ENCODE measurements around the gene SLC2A8.

The SLC2A8 gene

DNA sequence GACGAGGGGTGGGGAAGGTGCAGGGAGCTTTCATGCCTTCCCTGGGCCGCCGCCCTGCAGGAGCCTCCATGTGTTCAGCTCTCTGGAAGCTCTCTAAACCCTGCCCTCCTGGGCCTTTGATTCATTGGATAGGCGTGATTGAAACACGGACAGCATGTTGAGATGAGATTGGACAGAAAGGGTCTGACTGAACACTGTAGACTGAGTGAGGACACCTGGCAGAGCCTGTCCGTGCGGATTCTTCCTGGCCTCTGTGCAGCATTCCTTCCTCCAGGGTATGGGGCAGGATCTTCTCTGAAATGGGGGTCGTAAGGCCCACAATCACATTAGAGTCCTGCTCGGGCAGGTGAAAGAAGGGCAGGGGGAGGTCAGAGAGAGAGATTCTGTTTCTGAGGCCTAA, 41.4 kb downstream of the SLC2A8 start:
- no peak for DNase-seq

GRCh38 chr9:127444283-127444920, 47.4 kb downstream of the SLC2A8 start:
- no peak for DNase-seq

DNA sequence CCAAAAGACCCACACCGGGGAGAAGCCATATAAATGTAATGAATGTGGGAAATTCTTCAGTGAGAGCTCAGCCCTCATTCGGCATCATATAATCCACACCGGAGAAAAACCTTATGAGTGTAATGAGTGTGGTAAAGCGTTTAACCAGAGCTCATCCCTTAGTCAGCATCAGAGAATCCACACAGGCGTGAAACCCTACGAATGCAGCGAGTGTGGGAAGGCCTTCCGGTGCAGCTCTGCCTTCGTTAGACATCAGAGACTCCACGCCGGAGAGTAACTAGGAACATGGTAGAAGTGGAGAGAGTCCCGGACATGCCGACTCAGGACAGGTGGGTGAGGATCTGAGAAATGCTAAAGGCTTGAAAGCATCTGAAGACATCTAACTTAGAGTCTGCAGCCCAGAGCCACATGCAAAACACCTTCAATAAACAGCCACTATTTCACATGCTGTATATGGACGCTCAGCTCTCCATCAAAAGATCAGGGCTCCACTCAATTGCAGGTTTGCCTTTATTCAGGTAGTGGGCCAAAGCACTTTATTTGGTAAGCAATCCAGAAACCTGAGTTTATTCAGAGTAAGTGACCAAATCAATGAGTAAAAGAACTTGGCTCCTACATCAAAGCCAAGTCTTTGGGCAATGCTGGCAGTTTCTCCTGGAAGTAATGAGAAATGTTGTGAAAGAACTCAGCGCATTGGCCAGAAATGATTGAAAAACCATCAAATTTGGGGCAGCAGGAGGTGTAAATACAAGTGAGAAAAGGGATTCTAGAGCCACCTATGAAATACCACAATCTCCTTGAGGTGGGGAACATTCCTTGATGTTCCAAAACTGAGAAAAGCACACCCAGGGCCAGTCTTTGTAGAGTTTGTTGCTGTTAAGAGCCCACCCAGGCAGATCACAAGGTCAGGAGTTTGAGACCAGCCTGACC, 48.2 kb downstream of the SLC2A8 start:
- DNase-seq, result no peak

- no peak for DNase-seq
Observed at GRCh38 chr9:127445851-127446712, 49.1 kb downstream of the SLC2A8 start.

DNA sequence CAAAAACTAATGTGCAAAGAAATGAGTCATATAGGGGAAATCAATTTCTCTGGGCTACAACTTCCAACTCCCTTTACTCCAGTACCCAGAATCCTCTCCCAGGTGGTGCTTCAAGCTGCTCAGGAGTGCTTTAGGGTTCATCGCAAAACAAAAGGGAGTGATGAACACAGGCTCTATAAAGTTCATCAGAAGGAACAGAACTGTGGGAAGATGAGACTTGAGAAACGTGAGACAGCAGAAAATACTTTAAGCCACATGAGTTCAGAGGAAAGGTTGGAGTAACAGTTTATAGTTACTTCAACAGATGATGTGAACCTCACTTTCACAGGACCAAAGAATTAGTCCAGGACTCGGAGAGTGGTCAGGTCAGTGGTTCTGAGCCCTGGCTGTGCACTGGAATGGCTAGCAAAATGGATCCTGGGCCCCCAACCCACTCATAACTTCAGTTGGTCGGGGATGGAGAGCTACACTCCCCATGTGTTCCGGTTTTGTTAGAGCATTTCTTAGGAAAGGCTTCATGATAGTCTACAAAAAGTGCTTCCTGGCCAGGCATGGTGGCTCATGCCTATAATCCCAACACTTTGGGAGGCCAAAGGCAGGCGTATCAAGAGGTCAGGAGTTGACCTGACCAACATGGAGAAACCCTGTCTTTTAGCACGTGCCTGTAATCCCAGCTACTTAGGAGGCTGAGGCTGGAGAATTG, 49.9 kb downstream of the SLC2A8 start:
- no peak for DNase-seq

GRCh38 chr9:127447416-127448111, 50.6 kb downstream of the SLC2A8 start:
- no peak for DNase-seq

DNA sequence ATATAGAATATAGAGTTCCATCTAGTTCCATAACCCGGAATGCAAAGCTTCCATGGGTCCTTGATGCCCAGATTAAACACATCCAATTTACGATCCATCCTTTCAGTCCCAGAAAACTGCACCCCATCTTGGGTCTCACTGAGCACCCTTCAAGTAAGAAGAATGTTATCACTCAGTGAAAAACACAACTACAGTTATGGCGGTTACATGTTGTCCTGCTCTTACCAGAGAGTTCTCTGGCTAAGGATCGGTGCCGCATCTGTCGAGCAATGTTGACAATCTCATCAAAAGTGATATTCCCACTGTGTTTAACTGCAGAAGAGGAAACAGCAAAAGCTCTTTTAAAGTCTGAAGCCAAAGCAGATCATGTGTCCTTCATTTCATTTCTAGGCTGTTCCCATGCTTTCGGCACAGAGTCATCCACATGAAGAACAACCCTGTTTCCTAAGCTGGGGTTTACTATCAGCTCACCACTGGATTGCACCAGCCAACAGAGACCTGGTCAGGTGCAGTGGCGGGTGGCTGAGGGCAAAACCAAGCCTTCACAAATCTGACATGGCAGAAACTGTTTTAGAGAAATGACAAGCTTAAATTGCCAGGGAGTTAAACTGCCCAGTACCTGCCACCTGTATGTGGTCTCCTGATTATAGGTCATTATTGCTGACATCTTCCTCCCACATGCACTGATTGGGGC, 51.3 kb downstream of the SLC2A8 start:
- DNase-seq, result no peak

- DNase-seq, result no peak
Observed at GRCh38 chr9:127449332-127449966, 52.5 kb downstream of the SLC2A8 start.

DNA sequence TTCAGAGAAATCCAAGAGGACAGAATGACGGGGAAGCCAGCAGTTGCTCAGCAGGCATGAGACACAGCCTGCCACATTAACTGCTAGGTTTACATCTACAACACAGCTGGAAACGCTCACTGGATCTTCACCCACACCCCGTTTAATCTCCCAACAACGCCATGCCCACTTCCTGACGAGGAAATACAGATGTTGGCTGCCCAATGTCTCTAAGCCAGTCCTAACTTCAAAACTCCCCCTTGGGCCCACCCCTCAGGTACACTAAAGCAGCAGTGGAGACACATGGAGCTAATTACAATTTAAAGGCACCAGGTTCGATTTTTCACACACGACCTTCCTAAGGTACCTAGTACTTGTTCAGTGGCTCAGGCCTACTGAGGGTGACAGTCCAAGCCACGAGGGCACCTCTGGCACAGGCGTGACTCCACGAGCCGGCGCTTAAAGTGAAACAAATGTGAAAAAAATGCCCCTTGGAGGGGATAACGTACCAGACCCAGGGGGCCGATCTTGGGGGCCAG, 53.3 kb downstream of the SLC2A8 start:
- DNase-seq, result no peak

- DNase-seq, result peak; percentile 75
Observed at GRCh38 chr9:127450830-127451607, 54.0 kb downstream of the SLC2A8 start, which contains the start of the genes LRSAM1 and RPL12. LRSAM1 (plus strand) TSS chr9:127451510; CDS start chr9:127454528, 3,018 bp downstream. RPL12 (minus strand) TSS chr9:127451406; CDS start chr9:127451317, 89 bp downstream.

DNA sequence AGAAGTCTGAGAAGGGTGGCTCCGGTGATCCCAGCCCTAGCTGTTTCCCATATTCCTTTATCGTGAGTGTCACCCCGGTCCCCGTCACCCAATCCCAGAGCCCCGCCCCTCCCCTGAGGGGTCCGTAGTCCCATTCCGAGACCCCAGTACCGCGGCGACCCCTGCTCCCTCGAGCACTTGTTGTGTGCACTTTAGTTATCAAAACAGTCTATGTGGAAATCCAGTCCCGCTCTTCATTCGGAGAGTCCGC, 54.6 kb downstream of the SLC2A8 start:
- DNase-seq, result peak; percentile 42

- DNase-seq, result peak; percentile 58
Observed at GRCh38 chr9:127451858-127452656, 55.1 kb downstream of the SLC2A8 start.

DNA sequence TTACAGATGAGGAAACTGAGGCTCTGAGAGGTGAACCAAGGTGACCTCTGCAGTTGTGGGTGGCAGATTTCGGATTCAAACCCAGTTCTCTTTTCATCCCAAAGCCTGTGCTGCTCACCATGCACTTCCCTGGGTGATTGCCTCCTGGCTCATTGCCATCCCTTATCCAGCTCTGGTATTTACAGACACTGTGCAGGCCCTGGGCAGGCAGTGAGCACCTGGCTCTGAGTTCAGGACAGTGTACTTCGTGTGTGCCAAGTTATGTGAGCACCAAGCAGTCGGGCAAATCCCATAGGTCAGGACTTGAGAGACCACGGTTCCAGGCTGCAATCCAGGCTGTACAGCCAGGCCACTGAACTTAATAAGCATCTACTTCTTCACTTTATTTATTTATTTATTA, 55.7 kb downstream of the SLC2A8 start:
- DNase-seq, result peak; percentile 59

DNA sequence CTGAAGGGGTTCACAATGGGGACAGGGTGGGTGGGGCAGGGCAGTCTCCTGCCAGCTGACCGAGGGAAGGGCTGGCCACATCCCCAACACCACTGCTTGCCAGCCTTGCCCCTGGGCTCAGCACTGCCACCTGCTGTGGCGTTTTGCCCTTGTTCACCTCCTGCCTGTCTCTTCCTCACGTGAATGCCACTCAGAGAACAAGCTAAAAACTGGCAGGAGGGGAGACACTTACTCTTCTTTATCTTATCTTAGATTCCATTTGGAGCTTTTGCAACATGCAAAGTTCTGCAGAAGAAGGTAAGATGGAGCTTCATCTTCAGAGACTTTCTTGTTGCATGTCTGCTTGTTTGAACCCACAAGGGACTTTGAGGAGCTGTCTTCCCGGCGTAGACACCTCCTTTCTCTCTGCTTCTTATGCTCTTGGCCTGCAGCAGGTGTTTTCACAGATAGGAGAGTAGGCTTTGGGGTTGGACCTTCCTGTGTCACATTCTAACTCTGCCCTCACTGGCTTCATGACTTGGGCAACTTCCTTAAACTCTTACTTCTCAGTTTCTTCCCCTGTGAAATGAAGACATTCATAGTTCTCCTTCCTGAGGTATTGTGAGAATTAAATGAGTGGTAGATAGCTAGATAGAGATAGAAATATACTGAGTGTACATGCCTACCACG, 58.5 kb downstream of the SLC2A8 start:
- DNase-seq, result no peak

GRCh38 chr9:127457191-127457878, 60.4 kb downstream of the SLC2A8 start:
- no peak for DNase-seq

All from SHP77 treated with DMSO at 0.1 percent for 48 hours (cell line).